ENCODE results near the gene NUDT9.
"Not testable (repeated sequence)": the region's sequence is repeated elsewhere in the genome, so short reads cannot be mapped to it uniquely, and the experiment has no call there.

NUDT9 gene

DNA sequence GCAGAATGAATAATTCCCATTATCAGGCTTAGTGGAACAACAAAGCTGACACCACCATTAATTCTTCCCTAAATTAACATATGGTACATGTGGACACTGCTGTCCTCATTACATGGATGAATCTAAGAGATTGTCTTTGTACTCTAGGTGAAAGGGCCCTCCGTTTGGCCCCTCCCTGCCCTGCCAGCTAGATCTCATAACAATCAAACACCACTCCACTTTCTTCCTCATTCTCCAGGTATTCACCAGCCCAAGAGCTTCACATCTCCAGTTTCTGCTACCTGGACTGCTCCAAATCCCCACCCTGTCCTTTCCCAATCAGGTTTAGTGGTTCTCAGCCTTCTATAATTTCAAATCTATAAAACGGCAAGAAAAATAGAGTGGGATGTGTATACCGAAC is 35.1 kb upstream of the NUDT9 start:
- CTCF ChIA-PET: no interaction called here
- DNase-seq (ENCODE audit: extremely low spot score): no peak
- no peak for TF ChIP-seq ELF4 (IDR thresholded peaks at IDR 0.05)
- TF ChIP-seq, protein P1, sequence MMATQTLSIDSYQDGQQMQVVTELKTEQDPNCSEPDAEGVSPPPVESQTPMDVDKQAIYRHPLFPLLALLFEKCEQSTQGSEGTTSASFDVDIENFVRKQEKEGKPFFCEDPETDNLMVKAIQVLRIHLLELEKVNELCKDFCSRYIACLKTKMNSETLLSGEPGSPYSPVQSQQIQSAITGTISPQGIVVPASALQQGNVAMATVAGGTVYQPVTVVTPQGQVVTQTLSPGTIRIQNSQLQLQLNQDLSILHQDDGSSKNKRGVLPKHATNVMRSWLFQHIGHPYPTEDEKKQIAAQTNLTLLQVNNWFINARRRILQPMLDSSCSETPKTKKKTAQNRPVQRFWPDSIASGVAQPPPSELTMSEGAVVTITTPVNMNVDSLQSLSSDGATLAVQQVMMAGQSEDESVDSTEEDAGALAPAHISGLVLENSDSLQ (IDR thresholded peaks at IDR 0.05): no peak
- no peak for TF ChIP-seq ZNF384 (IDR thresholded peaks at IDR 0.05)
- TF ChIP-seq FOXM1 (IDR thresholded peaks at IDR 0.05; ENCODE audit: borderline replicate concordance): no peak
- TF ChIP-seq TARDBP (IDR thresholded peaks at IDR 0.05): no peak
- no peak for TF ChIP-seq LEF1 (IDR thresholded peaks at IDR 0.05; ENCODE audit: borderline replicate concordance)
- TF ChIP-seq SUZ12 (IDR thresholded peaks at IDR 0.05): no peak
- no peak for TF ChIP-seq CTBP1 (IDR thresholded peaks at IDR 0.05; ENCODE audit: borderline replicate concordance)
- POLR2A ChIA-PET: no interaction called here

DNA sequence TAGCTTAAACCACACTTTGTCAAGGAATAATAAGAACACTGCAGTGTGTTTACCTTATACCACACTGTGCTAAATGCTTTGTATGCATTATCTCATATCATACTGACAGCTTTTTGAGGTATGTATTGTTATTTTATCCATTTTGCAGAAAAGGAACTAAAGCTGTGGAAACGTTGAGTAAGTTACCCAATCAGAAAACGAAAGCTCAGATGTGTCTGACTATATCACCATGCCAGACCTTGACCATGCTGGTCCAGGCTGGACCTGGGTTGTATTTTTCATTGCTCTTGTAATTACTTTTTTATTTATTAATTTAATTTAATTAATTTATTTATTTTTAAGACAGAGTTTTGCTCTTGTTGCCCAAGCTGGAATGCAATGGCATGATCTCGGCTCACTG is 33.5 kb upstream of the NUDT9 start:
- ChIA-PET CTCF (interaction anchor here (1.0 to 1.4 kb wide), 2 partner anchors 13 to 83 kb away, joined by 3 to 5 read pairs; no protein-coding TSS in a partner anchor), POLR2A (interaction anchor here (4.8 kb wide), 1 partner anchor 34 kb away, joined by 59 read pairs; the partner anchor contains the start of gene NUDT9)
- DNase-seq (ENCODE audit: extremely low spot score): no peak
- TF ChIP-seq HDGF (IDR thresholded peaks at IDR 0.05; ENCODE audit: borderline replicate concordance): no peak
- TF ChIP-seq FOXK2 (IDR thresholded peaks at IDR 0.05): no peak
- TF ChIP-seq FOXM1 (IDR thresholded peaks at IDR 0.05; ENCODE audit: borderline replicate concordance): no peak
- TF ChIP-seq NFRKB (IDR thresholded peaks at IDR 0.05): no peak
- no peak for TF ChIP-seq LEF1 (IDR thresholded peaks at IDR 0.05; ENCODE audit: borderline replicate concordance)
- no peak for TF ChIP-seq BHLHE40 (IDR thresholded peaks at IDR 0.05; ENCODE audit: borderline replicate concordance)
- no peak for TF ChIP-seq CTBP1 (IDR thresholded peaks at IDR 0.05; ENCODE audit: borderline replicate concordance)
- TF ChIP-seq ARNT (IDR thresholded peaks at IDR 0.05): no peak
- no peak for TF ChIP-seq ELF4 (IDR thresholded peaks at IDR 0.05)
- no peak for TF ChIP-seq FOXA1 (IDR thresholded peaks at IDR 0.05)
- no peak for TF ChIP-seq ZNF384 (IDR thresholded peaks at IDR 0.05)

DNA sequence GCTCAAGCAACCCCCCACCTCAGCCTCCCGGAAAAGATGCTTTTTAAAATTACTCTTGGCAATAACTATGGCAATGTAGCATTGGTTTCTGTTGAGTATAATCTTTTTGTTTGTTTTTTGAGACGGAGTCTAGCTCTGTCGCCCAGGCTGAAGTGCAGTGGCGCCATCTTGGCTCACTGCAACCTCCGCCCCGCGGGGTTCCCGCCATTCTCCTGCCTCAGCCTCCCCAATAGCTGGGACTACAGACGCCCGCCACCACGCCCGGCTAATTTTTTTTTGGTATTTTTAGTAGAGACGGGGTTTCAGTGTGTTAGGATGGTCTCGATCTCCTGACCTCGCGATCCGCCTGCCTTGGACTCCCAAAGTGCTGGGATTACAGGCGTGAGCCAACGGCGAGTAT is 32.3 kb upstream of the NUDT9 start:
- POLR2A ChIA-PET: interaction anchor here (1.0 to 4.8 kb wide), 6 partner anchors 8 to 56 kb away, joined by 3 to 59 read pairs (median 11); partner anchors contain the start of gene NUDT9
- CTCF ChIA-PET: interaction anchor here (0.7 to 2.1 kb wide), 3 partner anchors 14 to 457 kb away, joined by 3 to 8 read pairs (median 7); partner anchors contain the start of gene AFF1
- DNase-seq (ENCODE audit: extremely low spot score): not testable (repeated sequence)

- POLR2A ChIA-PET: interaction anchor here (0.6 to 4.8 kb wide), 15 partner anchors 9 to 171 kb away, joined by 3 to 59 read pairs (median 4); partner anchors contain the start of gene NUDT9
- no peak for TF ChIP-seq ARNT (IDR thresholded peaks at IDR 0.05)
- TF ChIP-seq SP1 (IDR thresholded peaks at IDR 0.05): no peak
- no peak for TF ChIP-seq BHLHE40 (IDR thresholded peaks at IDR 0.05; ENCODE audit: borderline replicate concordance)
- TF ChIP-seq FOXA1 (IDR thresholded peaks at IDR 0.05): no peak
- TF ChIP-seq ZNF384 (IDR thresholded peaks at IDR 0.05): no peak
- no peak for TF ChIP-seq CTBP1 (IDR thresholded peaks at IDR 0.05; ENCODE audit: borderline replicate concordance)
- TF ChIP-seq L3MBTL2 (conservative IDR thresholded peaks at IDR 0.05): no peak
- TF ChIP-seq ELF4 (IDR thresholded peaks at IDR 0.05): no peak
- no peak for TF ChIP-seq NFRKB (IDR thresholded peaks at IDR 0.05)
- TF ChIP-seq, protein P1 (IDR thresholded peaks at IDR 0.05): no peak
- CTCF ChIA-PET: interaction anchor here (0.5 to 2.1 kb wide), 5 partner anchors 15 to 469 kb away, joined by 3 to 8 read pairs (median 4); partner anchors contain the start of gene AFF1
- DNase-seq (ENCODE audit: extremely low spot score): no peak
These were observed 31.9 kb upstream of the NUDT9 start for GRCh38 chr4:87390551-87390890.

DNA sequence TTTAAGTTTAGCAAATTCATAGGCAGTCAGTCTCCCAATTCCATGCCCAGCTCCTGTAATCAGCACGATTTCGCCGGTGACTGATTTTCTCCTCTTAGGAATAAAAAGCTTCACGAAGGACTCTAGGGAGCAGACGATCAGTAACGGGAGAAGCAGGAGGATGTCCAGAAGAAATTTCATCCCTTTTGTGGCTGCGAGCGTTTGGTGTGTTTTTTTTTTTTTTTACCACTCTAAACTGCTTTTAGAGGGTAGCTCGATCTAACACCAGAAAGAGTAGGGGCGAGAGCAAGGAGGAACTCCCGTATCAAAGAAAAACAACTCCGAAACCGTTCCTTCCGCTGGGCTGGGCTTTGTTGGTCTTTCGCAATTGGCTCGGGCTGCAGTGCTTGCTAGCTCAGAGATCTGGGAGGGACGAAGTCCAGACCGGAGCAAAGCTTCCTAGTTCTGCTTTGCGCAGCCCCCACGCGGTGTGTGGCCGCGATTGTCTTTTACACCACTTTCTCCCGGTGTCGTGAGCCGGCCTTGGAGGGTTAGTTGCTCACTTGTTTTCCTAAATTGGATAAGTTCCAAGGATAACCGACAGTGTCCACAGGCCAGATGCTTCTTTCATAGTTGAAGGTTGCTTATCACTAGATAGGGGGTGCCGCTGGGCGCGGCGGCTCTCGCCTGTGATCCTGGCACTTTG is 31.3 kb upstream of the NUDT9 start, which contains the start of gene HSD17B11:
Gene HSD17B11, minus strand, starts transcription at position 298 of the 685 bp plus-strand sequence. Its CDS starts 118 bp downstream, at position 180.
- ChIA-PET CTCF (interaction anchor here (0.5 to 2.1 kb wide), 5 partner anchors 15 to 470 kb away, joined by 3 to 8 read pairs (median 4); no protein-coding TSS in a partner anchor), POLR2A (interaction anchor here (0.6 to 4.8 kb wide), 15 partner anchors 9 to 171 kb away, joined by 3 to 59 read pairs (median 4); partner anchors contain the start of gene NUDT9)
- TF ChIP-seq SP1 (IDR thresholded peaks at IDR 0.05) (no peak), ZNF384 (IDR thresholded peaks at IDR 0.05) (peak; percentile 78), ELF4 (IDR thresholded peaks at IDR 0.05) (peak; percentile 47), L3MBTL2 (conservative IDR thresholded peaks at IDR 0.05) (0 out of 2 replicates have a peak, but pooled peaks have one; percentile 51)
- peak; percentile 88 for DNase-seq (ENCODE audit: extremely low spot score)

- POLR2A ChIA-PET: interaction anchor here (0.8 to 4.8 kb wide), 8 partner anchors 10 to 172 kb away, joined by 3 to 59 read pairs (median 6); partner anchors contain the start of gene NUDT9
- no peak for DNase-seq (ENCODE audit: extremely low spot score)
- no peak for TF ChIP-seq BHLHE40 (IDR thresholded peaks at IDR 0.05; ENCODE audit: borderline replicate concordance)
- no peak for TF ChIP-seq L3MBTL2 (conservative IDR thresholded peaks at IDR 0.05)
- no peak for TF ChIP-seq HDGF (IDR thresholded peaks at IDR 0.05; ENCODE audit: borderline replicate concordance)
- TF ChIP-seq FOXA1 (IDR thresholded peaks at IDR 0.05): no peak
- CTCF ChIA-PET: interaction anchor here (0.7 to 2.1 kb wide), 3 partner anchors 16 to 456 kb away, joined by 3 to 8 read pairs (median 7); no protein-coding TSS in a partner anchor
These were observed 30.8 kb upstream of the NUDT9 start for GRCh38 chr4:87391576-87392054.

GRCh38 chr4:87392183-87392582 is 30.2 kb upstream of the NUDT9 start:
- POLR2A ChIA-PET: interaction anchor here (4.8 kb wide), 1 partner anchor 30 kb away, joined by 59 read pairs; the partner anchor contains the start of gene NUDT9

DNA sequence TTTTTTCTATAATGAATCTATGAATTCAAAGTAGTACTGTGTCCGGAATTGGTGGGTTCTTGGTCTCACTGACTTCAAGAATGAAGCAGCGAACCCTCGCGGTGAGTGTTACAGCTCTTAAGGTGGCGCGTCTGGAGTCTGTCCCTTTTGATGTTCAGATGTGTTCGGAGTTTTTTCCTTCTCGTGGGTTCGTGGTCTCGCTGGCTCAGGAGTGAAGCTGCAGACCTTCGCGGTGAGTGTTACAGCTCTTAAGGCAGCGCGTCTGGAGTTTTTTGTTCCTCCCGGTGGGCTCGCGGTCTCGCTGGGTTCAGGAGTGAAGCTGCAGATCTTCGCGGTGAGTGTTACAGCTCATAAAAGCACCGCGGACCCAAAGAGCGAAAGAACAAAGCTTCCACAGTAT is 27.3 kb upstream of the NUDT9 start:
- DNase-seq (ENCODE audit: extremely low spot score); POLR2A ChIA-PET: not testable (repeated sequence)
- CTCF ChIA-PET: interaction anchor here (0.6 kb wide), 1 partner anchor 22 kb away, joined by 3 read pairs; no protein-coding TSS in a partner anchor

More at GRCh38 chr4:87392183-87392582, 30.2 kb upstream of the NUDT9 start:
- CTCF ChIA-PET: interaction anchor here (0.7 kb wide), 1 partner anchor 389 kb away, joined by 3 read pairs; no protein-coding TSS in a partner anchor
- TF ChIP-seq ZNF384 (IDR thresholded peaks at IDR 0.05) (no peak), SUZ12 (IDR thresholded peaks at IDR 0.05) (no peak), FOXM1 (IDR thresholded peaks at IDR 0.05; ENCODE audit: borderline replicate concordance) (no peak), FOXA1 (IDR thresholded peaks at IDR 0.05) (no peak), BHLHE40 (IDR thresholded peaks at IDR 0.05; ENCODE audit: borderline replicate concordance) (no peak), ARNT (IDR thresholded peaks at IDR 0.05) (no peak), ELF4 (IDR thresholded peaks at IDR 0.05) (no peak)
- no peak for DNase-seq (ENCODE audit: extremely low spot score)

DNA sequence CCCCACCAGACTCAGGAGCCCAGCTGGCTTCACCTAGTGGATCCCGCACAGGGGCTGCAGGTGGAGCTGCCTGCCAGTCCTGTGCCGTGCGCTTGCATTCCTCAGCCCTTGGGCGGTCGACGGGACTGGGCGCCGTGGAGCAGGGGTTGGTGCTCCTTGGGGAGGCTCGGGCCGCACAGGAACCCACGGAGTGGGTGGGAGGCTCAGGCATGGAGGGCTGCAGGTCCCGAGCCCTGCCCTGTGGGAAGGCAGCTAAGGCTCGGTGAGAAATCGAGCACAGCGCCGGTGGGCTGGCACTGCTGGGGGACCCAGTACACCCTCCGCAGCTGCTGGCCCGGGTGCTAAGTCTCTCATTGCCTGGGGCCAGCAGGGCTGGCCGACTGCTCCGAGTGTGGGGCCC is 26.5 kb upstream of the NUDT9 start:
- POLR2A ChIA-PET, CTCF ChIA-PET: not testable (repeated sequence)

More for the DNA sequence above, 26.5 kb upstream of the NUDT9 start:
- not testable (repeated sequence) for DNase-seq (ENCODE audit: extremely low spot score)

Measured in HEK293T (cell line).